BJ (cell line): ENCODE measurements around the gene LSP1. TPM values are rescaled to one million over a fixed set of nuclear protein-coding genes. Genes with fewer than 3 reads are reported as not detected.
"Not testable (repeated sequence)": the region's sequence is repeated elsewhere in the genome, so short reads cannot be mapped to it uniquely, and the experiment has no call there.

ENCODE experiments used
- CTCF ChIA-PET: fragments of 350-600 bp; formaldehyde crosslinking; extraction: SDS; loops from one replicate; lab custom pipeline; 2021; ENCODE audit warnings: antibody characterized with exemption, inconsistent platforms; lab: Yijun Ruan, JAX
- POLR2A ChIA-PET: fragments of 300-600 bp; sonication (Branson Sonifier 250); formaldehyde crosslinking; extraction: SDS; loops from one replicate; lab custom pipeline; 2021; ENCODE audit warnings: antibody characterized with exemption; lab: Charles Lee
- DNase-seq: peaks from one replicate; pipeline ENCODE4 v3.0.0-alpha.2; 2011; ENCODE audit warnings: low read depth
- H3K27me3 ChIP-seq: 2 replicates; pipeline ENCODE4 v1.6.0; 2011; ENCODE audit warnings: low read length; ENCODE audit not compliant: control insufficient read depth, insufficient read depth
- H3K36me3 ChIP-seq: 2 replicates; pipeline ENCODE4 v1.5.1; 2011; ENCODE audit warnings: low read length; ENCODE audit not compliant: control insufficient read depth, insufficient read depth
- H3K4me3 ChIP-seq: 2 replicates; pipeline ENCODE4 v1.5.1; 2011; ENCODE audit warnings: low read depth, mild to moderate bottlenecking, control low read depth, low read length
- CTCF ChIP-seq: IDR thresholded peaks from 2 replicates; pipeline ENCODE4 v1.5.1; 2011; ENCODE audit warnings: low read depth, mild to moderate bottlenecking, control low read depth, inconsistent platforms, low read length, moderate library complexity; ENCODE audit not compliant: insufficient read depth
- polyA plus RNA-seq: library from polyadenylated mRNA; depleted of rRNA; stranded (reverse); fragments of >200 nt; gene quantifications from 2 replicates; pipeline ENCODE4 v1.2.3, GENCODE V29; 2011

The LSP1 gene
- polyA plus RNA-seq, 1 experiment = not detected

GRCh38 chr11:1872267-1872985 is 19.5 kb downstream of the LSP1 start:
- CTCF ChIA-PET = interaction anchor here (0.6 to 1.1 kb wide), 2 partner anchors 279 to 563 kb away, joined by 3 read pairs; no protein-coding TSS in a partner anchor
- peaks cover 2% of the 10 kb centered on the region; the same call in 1 of the 2 replicates for H3K27me3 ChIP-seq
- DNase-seq = no peak
- H3K36me3 ChIP-seq = no peaks in the 10 kb centered on the region
- H3K4me3 ChIP-seq = no peak overlapping the region
- POLR2A ChIA-PET = no interaction called here
- TF ChIP-seq CTCF = no peak

GRCh38 chr11:1873048-1873812 is 20.3 kb downstream of the LSP1 start:
- CTCF ChIA-PET = interaction anchor here (0.6 to 1.1 kb wide), 2 partner anchors 278 to 564 kb away, joined by 3 read pairs; no protein-coding TSS in a partner anchor
- POLR2A ChIA-PET = no interaction called here
- H3K36me3 ChIP-seq = no peaks in the 10 kb centered on the region
- no peak for TF ChIP-seq CTCF
- H3K27me3 ChIP-seq = peaks cover 2% of the 10 kb centered on the region; the same call in 1 of the 2 replicates
- DNase-seq = no peak
- no peak overlapping the region for H3K4me3 ChIP-seq

DNA sequence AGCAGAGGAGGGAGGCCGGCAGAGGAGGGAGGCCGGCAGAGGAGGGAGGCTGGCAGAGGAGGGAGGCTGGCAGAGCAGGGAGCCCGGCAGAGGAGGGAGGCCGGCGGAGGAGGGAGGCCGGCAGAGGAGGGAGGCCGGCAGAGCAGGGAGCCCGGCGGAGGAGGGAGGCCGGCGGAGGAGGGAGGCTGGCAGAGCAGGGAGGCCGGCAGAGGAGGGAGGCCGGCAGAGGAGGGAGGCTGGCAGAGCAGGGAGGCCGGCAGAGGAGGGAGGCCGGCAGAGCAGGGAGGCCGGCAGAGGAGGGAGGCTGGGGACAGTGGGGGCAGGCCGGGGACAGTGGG is 20.9 kb downstream of the LSP1 start:
- POLR2A ChIA-PET, CTCF ChIA-PET, H3K4me3 ChIP-seq, DNase-seq, H3K36me3 ChIP-seq, H3K27me3 ChIP-seq: not testable (repeated sequence)

- H3K36me3 ChIP-seq, H3K27me3 ChIP-seq, DNase-seq, H3K4me3 ChIP-seq, POLR2A ChIA-PET: not testable (repeated sequence)
- CTCF ChIA-PET = interaction anchor here (1.1 to 5.4 kb wide), 2 partner anchors 126 to 276 kb away, joined by 3 to 45 read pairs; no protein-coding TSS in a partner anchor
Observed at GRCh38 chr11:1874441-1875092, 21.7 kb downstream of the LSP1 start.

- no peak for DNase-seq
- POLR2A ChIA-PET = no interaction called here
- no peak for TF ChIP-seq CTCF
Observed at GRCh38 chr11:1875093-1875850, 22.4 kb downstream of the LSP1 start.

DNA sequence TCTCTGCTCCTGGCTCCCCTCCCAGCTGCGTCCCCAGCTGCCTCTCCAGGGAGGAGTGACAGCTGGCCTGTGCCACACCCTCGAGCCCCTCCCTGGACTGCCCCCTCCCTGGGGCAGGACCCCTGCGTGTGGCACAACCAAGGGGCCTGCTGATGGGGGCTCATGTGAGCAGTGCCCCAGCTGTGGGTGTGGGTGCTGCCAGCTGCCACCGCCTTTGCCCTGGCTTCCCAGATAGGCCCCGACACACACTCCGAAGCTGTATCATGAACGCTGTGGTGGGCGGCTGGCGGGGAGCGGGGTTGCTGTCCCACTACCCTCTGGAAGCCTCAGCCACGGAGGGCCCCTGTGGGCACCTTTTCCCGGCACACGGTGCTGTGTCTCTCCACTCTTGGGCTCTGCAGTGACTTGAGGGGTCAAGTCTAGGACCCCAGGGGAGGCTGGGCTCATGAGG is 23.0 kb downstream of the LSP1 start:
- H3K27me3 ChIP-seq, DNase-seq, H3K36me3 ChIP-seq, POLR2A ChIA-PET, H3K4me3 ChIP-seq: not testable (repeated sequence)
- CTCF ChIA-PET = interaction anchor here (1.0 to 5.4 kb wide), 19 partner anchors 9 to 280 kb away, joined by 3 to 45 read pairs (median 5); partner anchors contain the start of gene TNNI2

More at GRCh38 chr11:1875093-1875850, 22.4 kb downstream of the LSP1 start:
- Histone ChIP-seq H3K27me3 (no peaks in the 10 kb centered on the region; the same call in 1 of the 2 replicates), H3K36me3 (no peaks in the 10 kb centered on the region), H3K4me3 (no peak overlapping the region)
- CTCF ChIA-PET = interaction anchor here (1.1 to 5.4 kb wide), 7 partner anchors 27 to 276 kb away, joined by 3 to 45 read pairs (median 10); no protein-coding TSS in a partner anchor
